ENCODE results near the gene RIPOR1.

- TF ChIP-seq EZH2phosphoT487 (IDR thresholded peaks at IDR 0.05; ENCODE audit: insufficient read depth, low read depth) (no peak), EZH2 (IDR thresholded peaks at IDR 0.05; ENCODE audit: insufficient read depth, poor library complexity, severe bottlenecking) (no peak)
Observed at GRCh38 chr16:67540756-67541155, 12.1 kb downstream of the RIPOR1 start.

Data from GM23248 (cell line).